Loucy (cell line): ENCODE results near the gene HOXA1.

Experiments used
- H2AFZ ChIP-seq: fragments of 200-600 bp; sonication (generic); 2 replicates; pipeline ENCODE4 v1.6.0; 2016; ENCODE audit warnings: antibody characterized with exemption, mild to moderate bottlenecking, low read length, moderate library complexity
- H3F3A ChIP-seq: fragments of 200-600 bp; 2 replicates; pipeline ENCODE4 v1.6.0; 2016; ENCODE audit warnings: antibody characterized with exemption, low read depth, mild to moderate bottlenecking
- H3K27me3 ChIP-seq: fragments of 200-600 bp; sonication (generic); 2 replicates; pipeline ENCODE4 v1.6.1; 2014; ENCODE audit warnings: low read length, mild to moderate bottlenecking; ENCODE audit not compliant: insufficient read depth, poor library complexity, severe bottlenecking
- H3K36me3 ChIP-seq: fragments of 200-600 bp; sonication (generic); 2 replicates; pipeline ENCODE4 v1.6.1; 2016; ENCODE audit warnings: low read length; ENCODE audit not compliant: insufficient read depth
- H3K4me1 ChIP-seq: fragments of 200-600 bp; sonication (generic); 2 replicates; pipeline ENCODE4 v1.5.1; 2014; ENCODE audit warnings: low read length, mild to moderate bottlenecking; ENCODE audit not compliant: insufficient read depth, poor library complexity, severe bottlenecking
- H3K4me2 ChIP-seq: fragments of 200-600 bp; sonication (generic); 2 replicates; pipeline ENCODE4 v1.6.0; 2014; ENCODE audit warnings: antibody characterized with exemption, low read length, low read depth, mild to moderate bottlenecking; ENCODE audit not compliant: poor library complexity, severe bottlenecking
- H3K4me3 ChIP-seq: fragments of 200-600 bp; sonication (generic); 2 replicates; pipeline ENCODE4 v1.5.1; 2014; ENCODE audit warnings: low read length, mild to moderate bottlenecking, mixed read lengths; ENCODE audit not compliant: poor library complexity, severe bottlenecking
- H3K79me2 ChIP-seq: fragments of 200-600 bp; sonication (generic); 2 replicates; pipeline ENCODE4 v1.6.1; 2014; ENCODE audit warnings: low read length; ENCODE audit not compliant: insufficient read depth
- H3K9ac ChIP-seq: fragments of 200-600 bp; sonication (generic); 2 replicates; pipeline ENCODE4 v1.6.0; 2014; ENCODE audit warnings: mild to moderate bottlenecking, low read depth, low read length, moderate library complexity; ENCODE audit not compliant: poor library complexity, severe bottlenecking
- H3K9me2 ChIP-seq: fragments of 200-600 bp; sonication (generic); replicated peaks from 2 replicates; pipeline ENCODE4 v1.6.1; 2016; ENCODE audit warnings: low read depth, low read length, mixed read lengths
- H3K9me3 ChIP-seq: fragments of 200-600 bp; sonication (generic); 2 replicates; pipeline ENCODE4 v1.6.1; 2014; ENCODE audit warnings: mild to moderate bottlenecking, antibody characterized with exemption, low read length, low read depth; ENCODE audit not compliant: insufficient read depth
- H4K20me1 ChIP-seq: fragments of 200-600 bp; sonication (generic); 2 replicates; pipeline ENCODE4 v1.6.0; 2014; ENCODE audit warnings: antibody characterized with exemption, low read length, mild to moderate bottlenecking; ENCODE audit not compliant: insufficient read depth, poor library complexity, severe bottlenecking
- CTCF ChIP-seq: fragments of 200-600 bp; sonication (generic); conservative IDR thresholded peaks from 2 replicates; pipeline ENCODE4 v1.5.1; 2014; ENCODE audit warnings: mild to moderate bottlenecking, antibody characterized with exemption, low read length
- EZH2phosphoT487 ChIP-seq: fragments of 200-600 bp; IDR thresholded peaks from 2 replicates; pipeline ENCODE4 v1.6.1; 2018; ENCODE audit warnings: antibody characterized with exemption, mild to moderate bottlenecking, moderate library complexity, borderline replicate concordance

HOXA1 gene

GRCh38 chr7:27064159-27064558 is 31.6 kb downstream of the HOXA1 start:
- Histone ChIP-seq H3K4me1 (peaks cover 4% of the 10 kb centered on the region), H3K4me2 (no peak overlapping the region), H3K9me3 (no peaks in the 10 kb centered on the region), H3F3A (no peaks in the 10 kb centered on the region), H3K4me3 (no peak overlapping the region), H2AFZ (peak overlapping the region; percentile 52; the same call in 1 of the 2 replicates), H3K9me2 (no peaks in the 10 kb centered on the region), H3K27me3 (no peaks in the 10 kb centered on the region), H3K79me2 (no peaks in the 10 kb centered on the region), H3K9ac (no peak overlapping the region), H3K36me3 (no peaks in the 10 kb centered on the region), H4K20me1 (no peaks in the 10 kb centered on the region)
- TF ChIP-seq CTCF: no peak
- TF ChIP-seq EZH2phosphoT487: no peak

- Histone ChIP-seq H3F3A (no peaks in the 10 kb centered on the region), H4K20me1 (no peaks in the 10 kb centered on the region), H3K9me2 (no peaks in the 10 kb centered on the region), H3K4me1 (peaks cover 4% of the 10 kb centered on the region), H2AFZ (no peak overlapping the region), H3K4me3 (no peak overlapping the region), H3K4me2 (no peak overlapping the region), H3K9ac (no peak overlapping the region), H3K36me3 (no peaks in the 10 kb centered on the region), H3K9me3 (no peaks in the 10 kb centered on the region), H3K27me3 (no peaks in the 10 kb centered on the region), H3K79me2 (no peaks in the 10 kb centered on the region)
- TF ChIP-seq CTCF: no peak
- TF ChIP-seq EZH2phosphoT487: no peak
Measured at GRCh38 chr7:27062946-27063345, 32.9 kb downstream of the HOXA1 start.

- Histone ChIP-seq H3K9me3 (no peaks in the 10 kb centered on the region), H3K4me1 (no peaks in the 10 kb centered on the region), H3K4me2 (no peak overlapping the region), H3K9ac (no peak overlapping the region), H3K9me2 (no peaks in the 10 kb centered on the region), H3K36me3 (no peaks in the 10 kb centered on the region), H3K27me3 (no peaks in the 10 kb centered on the region), H3K4me3 (no peak overlapping the region), H3F3A (no peaks in the 10 kb centered on the region), H3K79me2 (no peaks in the 10 kb centered on the region), H4K20me1 (no peaks in the 10 kb centered on the region), H2AFZ (no peak overlapping the region)
- TF ChIP-seq EZH2phosphoT487 (no peak), CTCF (no peak)
Measured at GRCh38 chr7:27053153-27053552, 42.6 kb downstream of the HOXA1 start.
